HepG2 (cell line): ENCODE data around the gene C9orf43. TPM values are rescaled to one million over a fixed set of nuclear protein-coding genes. Genes with fewer than 3 reads are reported as not detected.
A peak's percentile ranks its signal among the peaks of the same experiment; 100 is the strongest.

Experiments
- ATAC-seq: fragments of 200-7000 bp; cut with Tn5 transposase; 3 replicates; pipeline ENCODE4 v1.9.1; 2020; ENCODE audit warnings: mild to moderate bottlenecking, moderate library complexity
- BruUV-seq: library from RNA; stranded (reverse); fragments of 400-500 nt; replicated peaks from 2 replicates; lab custom pipeline; 2021; lab: Mats Ljungman, UMichigan
- CTCF ChIA-PET: fragments of 300-600 bp; formaldehyde crosslinking; extraction: SDS; loops from one replicate; lab custom pipeline; 2021; ENCODE audit warnings: low total read pairs, inconsistent platforms, low intra/inter-chr PET ratio; lab: Yijun Ruan, JAX
- POLR2A ChIA-PET: fragments of 350-600 bp; sonication (Branson Sonifier 250); formaldehyde crosslinking; loops from one replicate; lab custom pipeline; 2020; ENCODE audit warnings: antibody characterized with exemption, inconsistent platforms; lab: Yijun Ruan, JAX
- DNase-seq: peaks from one replicate; pipeline ENCODE4 v3.0.0-alpha.2; 2015; ENCODE audit warnings: low spot score
- FAIRE-seq: peaks from 3 replicates; lab custom pipeline; 2011; peaks lifted over from hg19 to GRCh38; lab: Jason Lieb, UNC
- H2AFZ ChIP-seq: one replicate; pipeline ENCODE4 v1.6.1; 2011; ENCODE audit warnings: low read length, inconsistent platforms
- H3K27ac ChIP-seq: fragments of 300-600 bp; 3 replicates; pipeline ENCODE4 v1.8.0; 2011; ENCODE audit warnings: mixed run types, mild to moderate bottlenecking, mixed read lengths, low read length, inconsistent platforms; ENCODE audit not compliant: insufficient read depth; ENCODE audit errors: extremely low read length
- H3K27me3 ChIP-seq, 2 experiments: fragments of 200-600 bp in 1 of 2; 2 replicates in 1 of 2; 3 replicates in 1 of 2; pipeline versions ENCODE4 v1.6.0 to v1.8.0; 2011; ENCODE audit warnings: low read length in 2 of 2, mild to moderate bottlenecking in 2 of 2, moderate library complexity in 2 of 2, inconsistent platforms in 1 of 2; ENCODE audit not compliant: insufficient read depth in 2 of 2, control insufficient read depth in 1 of 2
- H3K36me3 ChIP-seq, 2 experiments: fragments of 200-600 bp in 1 of 2; replicated peaks in 1 of 2; 2 replicates in 1 of 2; 3 replicates in 1 of 2; pipeline versions ENCODE4 v1.5.1 to v1.8.0; 2011; ENCODE audit warnings: low read length in 2 of 2, inconsistent platforms in 1 of 2; ENCODE audit not compliant: insufficient read depth in 2 of 2, control insufficient read depth in 1 of 2
- H3K4me1 ChIP-seq: 2 replicates; pipeline ENCODE4 v1.5.1; 2012; ENCODE audit warnings: low read length, inconsistent platforms; ENCODE audit not compliant: insufficient read depth
- H3K4me2 ChIP-seq: 2 replicates; pipeline ENCODE4 v1.6.0; 2011; ENCODE audit warnings: low read depth, low read length, inconsistent platforms
- H3K4me3 ChIP-seq, 3 experiments: fragments of 200-600 bp in 1 of 3; sonication (generic), shearing (Covaris generic) in 1 of 3; replicated peaks in 1 of 3; 2 replicates each; pipeline ENCODE4 v1.5.1; 2011 to 2016; ENCODE audit warnings: low read length in 3 of 3, inconsistent platforms in 2 of 3, low read depth in 2 of 3, mild to moderate bottlenecking in 2 of 3, control low read depth in 1 of 3, mixed read lengths in 1 of 3; ENCODE audit not compliant: insufficient read depth in 1 of 3
- H3K79me2 ChIP-seq: one replicate; pipeline ENCODE4 v1.6.1; 2011; ENCODE audit warnings: low read length, inconsistent platforms; ENCODE audit not compliant: insufficient read depth
- H3K9ac ChIP-seq: 2 replicates; pipeline ENCODE4 v1.6.0; 2011; ENCODE audit warnings: mild to moderate bottlenecking, low read depth, low read length, inconsistent platforms; ENCODE audit not compliant: insufficient read depth
- H3K9me3 ChIP-seq: 2 replicates; pipeline ENCODE4 v1.5.1; 2012; ENCODE audit warnings: mild to moderate bottlenecking, low read length
- H4K20me1 ChIP-seq: 2 replicates; pipeline ENCODE4 v1.6.0; 2011; ENCODE audit warnings: inconsistent platforms, mild to moderate bottlenecking, low read length, moderate library complexity; ENCODE audit not compliant: insufficient read depth
- CBX1 ChIP-seq: IDR thresholded peaks from one replicate; pipeline ENCODE4 v1.6.1; 2016; ENCODE audit warnings: antibody characterized with exemption, low read depth
- CREM ChIP-seq, 2 experiments: sonication (generic) in 1 of 2; formaldehyde crosslinking in 1 of 2; IDR thresholded peaks; 2 replicates each; pipeline versions ENCODE4 v1.4.0 to v1.6.1; 2016 to 2020; ENCODE audit warnings: antibody characterized with exemption in 1 of 2, mild to moderate bottlenecking in 1 of 2, missing genetic modification reagents in 1 of 2
- CSRNP2 ChIP-seq: sonication (generic); formaldehyde crosslinking; conservative IDR thresholded peaks from 2 replicates; pipeline ENCODE4 v1.8.0; 2022; ENCODE audit warnings: low read depth, missing genetic modification reagents
- MXD4 ChIP-seq: IDR thresholded peaks from 2 replicates; pipeline ENCODE4 v1.6.1; 2016; ENCODE audit warnings: mild to moderate bottlenecking, missing biosample characterization, missing genetic modification reagents
- RAD21 ChIP-seq: fragments of 450-650 bp; formaldehyde crosslinking; IDR thresholded peaks from 2 replicates; pipeline ENCODE4 v1.5.0; 2020; ENCODE audit warnings: mild to moderate bottlenecking
- SSRP1 ChIP-seq: IDR thresholded peaks from 2 replicates; pipeline ENCODE4 v1.6.1; 2016; ENCODE audit warnings: control low read depth
- TERF1 ChIP-seq: sonication (generic); formaldehyde crosslinking; IDR thresholded peaks from 2 replicates; pipeline ENCODE4 v1.8.0; 2022; ENCODE audit warnings: mild to moderate bottlenecking, missing genetic modification reagents, moderate library complexity
- ZFP82 ChIP-seq: sonication (generic); formaldehyde crosslinking; IDR thresholded peaks from 2 replicates; pipeline ENCODE4 v1.5.1; 2020; ENCODE audit warnings: mild to moderate bottlenecking, missing genetic modification reagents, borderline replicate concordance
- ZNF263 ChIP-seq: sonication (generic); formaldehyde crosslinking; IDR thresholded peaks from 2 replicates; pipeline ENCODE4 v1.4.0; 2020; ENCODE audit warnings: missing genetic modification reagents
- ZNF550 ChIP-seq: sonication (generic); formaldehyde crosslinking; IDR thresholded peaks from 2 replicates; pipeline ENCODE4 v1.4.0; 2020; ENCODE audit warnings: mild to moderate bottlenecking, missing genetic modification reagents, borderline replicate concordance
- WGBS: methylation state at CpG from one replicate; pipeline ENCODE4 v1.1.6; 2017; ENCODE audit warnings: low lambda C conversion rate; 5-methylcytosine and 5-hydroxymethylcytosine counted together
- in situ Hi-C: cut with HindIII; loops from 2 replicates; pipeline ENCODE4 v1.10.0; 2017; ENCODE audit warnings: low pct_unique_long_range_greater_than_20kb; ENCODE audit not compliant: extremely low pct_ligation_motif_present
- intact Hi-C: fragments of 100-400 bp; cut with micrococcal nuclease; formaldehyde crosslinking; loops from one replicate; pipeline ENCODE4 v1.10.0; 2022; ENCODE audit not compliant: unreplicated experiment
- polyA plus RNA-seq, 8 experiments: library from polyadenylated mRNA; depleted of rRNA in 3 of 8; stranded (reverse) in 7 of 8; unstranded in 1 of 8; fragments of >200 nt; fragmentation: Illumina TruSeq in 4 of 8; extraction: Trizol in 4 of 8; gene quantifications; 2 replicates each; pipeline versions ENCODE4 v1.2.1 to v1.2.3, GENCODE V29; 2011 to 2016; ENCODE audit warnings: low read depth in 4 of 8, missing spikeins in 1 of 8, mixed read lengths in 1 of 8; ENCODE audit not compliant: insufficient read depth in 1 of 8
- total RNA-seq, 5 experiments: library from RNA; depleted of rRNA; stranded (reverse); fragments of >200 nt; fragmentation: Illumina TruSeq; extraction: Trizol; gene quantifications; 2 replicates each; pipeline ENCODE4 v1.2.3, GENCODE V29; 2016; ENCODE audit warnings: low read depth in 1 of 5
- TF ChIP-seq, protein P1 (sequence below): IDR thresholded peaks from 2 replicates; pipeline ENCODE4 v1.6.1; 2016; ENCODE audit warnings: low read depth, borderline replicate concordance
- TF ChIP-seq, protein P2 (sequence below): IDR thresholded peaks from 2 replicates; pipeline ENCODE4 v1.6.1; 2016
- TF ChIP-seq, protein P3 (sequence below): sonication (generic); formaldehyde crosslinking; IDR thresholded peaks from 2 replicates; pipeline ENCODE4 v1.4.0; 2020; ENCODE audit warnings: missing genetic modification reagents
- TF ChIP-seq, protein P4 (sequence below): sonication (generic); formaldehyde crosslinking; IDR thresholded peaks from 2 replicates; pipeline ENCODE4 v1.5.0; 2020; ENCODE audit warnings: missing genetic modification reagents, mild to moderate bottlenecking, borderline replicate concordance

Gene C9orf43
- total and polyA plus RNA-seq, 2 of the 13 experiments (the other 11 are each of a cell fraction or from before 2014, with no cell fraction given): 0.24 to 0.31 TPM

GRCh38 chr9:113370806-113371325, 39.7 kb upstream of the C9orf43 start:
- peaks cover 9% of the 10 kb centered on the region for H3K79me2 ChIP-seq
- 65% methylated on average over 8 of the region's 8 CpGs for WGBS
- in situ Hi-C loops: no loop called here
- peaks cover 4 to 10% of the 10 kb centered on the region in 2 experiments; a peak in 3 of 5 replicates for H3K36me3 ChIP-seq
- no peak for FAIRE-seq
- no peaks in the 10 kb centered on the region for H3K27me3 ChIP-seq
- peaks cover 85% of the 10 kb centered on the region for H3K4me1 ChIP-seq
- ChIA-PET CTCF (no interaction called here), POLR2A (interaction anchor here (1.5 to 1.6 kb wide), 2 partner anchors 24 to 28 kb away, joined by 3 to 5 read pairs; no protein-coding TSS in a partner anchor)
- no peaks in the 10 kb centered on the region for H3K9me3 ChIP-seq
- BruUV-seq: no TSS peak
- intact Hi-C loops: no loop called here
- H3K4me3 ChIP-seq: no peak overlapping the region
- peak; percentile 14; the same call in 2 of the 3 replicates for ATAC-seq
- H3K9ac ChIP-seq: no peak overlapping the region
- no peak overlapping the region for H3K4me2 ChIP-seq
- no peak overlapping the region for H2AFZ ChIP-seq
- H3K27ac ChIP-seq: no peak overlapping the region
- peaks cover 16% of the 10 kb centered on the region for H4K20me1 ChIP-seq
- DNase-seq: no peak
- TF ChIP-seq ZNF550 (CRISPR knock-in tag): no peak
- no peak for TF ChIP-seq TERF1
- TF ChIP-seq, protein P1, sequence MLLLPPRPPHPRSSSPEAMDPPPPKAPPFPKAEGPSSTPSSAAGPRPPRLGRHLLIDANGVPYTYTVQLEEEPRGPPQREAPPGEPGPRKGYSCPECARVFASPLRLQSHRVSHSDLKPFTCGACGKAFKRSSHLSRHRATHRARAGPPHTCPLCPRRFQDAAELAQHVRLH (CRISPR knock-in tag): no peak
- TF ChIP-seq CSRNP2 (CRISPR knock-in tag): no peak
- TF ChIP-seq, protein P2, sequence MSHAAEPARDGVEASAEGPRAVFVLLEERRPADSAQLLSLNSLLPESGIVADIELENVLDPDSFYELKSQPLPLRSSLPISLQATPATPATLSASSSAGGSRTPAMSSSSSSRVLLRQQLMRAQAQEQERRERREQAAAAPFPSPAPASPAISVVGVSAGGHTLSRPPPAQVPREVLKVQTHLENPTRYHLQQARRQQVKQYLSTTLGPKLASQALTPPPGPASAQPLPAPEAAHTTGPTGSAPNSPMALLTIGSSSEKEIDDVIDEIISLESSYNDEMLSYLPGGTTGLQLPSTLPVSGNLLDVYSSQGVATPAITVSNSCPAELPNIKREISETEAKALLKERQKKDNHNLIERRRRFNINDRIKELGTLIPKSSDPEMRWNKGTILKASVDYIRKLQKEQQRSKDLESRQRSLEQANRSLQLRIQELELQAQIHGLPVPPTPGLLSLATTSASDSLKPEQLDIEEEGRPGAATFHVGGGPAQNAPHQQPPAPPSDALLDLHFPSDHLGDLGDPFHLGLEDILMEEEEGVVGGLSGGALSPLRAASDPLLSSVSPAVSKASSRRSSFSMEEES: no peak
- TF ChIP-seq CBX1: no peak
- TF ChIP-seq CREM (IDR thresholded peaks at IDR 0.05): no peak
- TF ChIP-seq CREM (CRISPR knock-in tag; IDR thresholded peaks at IDR 0.05): no peak
- no peak for TF ChIP-seq SSRP1 (CRISPR knock-in tag)
- no peak for TF ChIP-seq ZFP82 (CRISPR knock-in tag)
- no peak for TF ChIP-seq MXD4 (CRISPR knock-in tag)
- TF ChIP-seq ZNF263 (CRISPR knock-in tag): no peak
- TF ChIP-seq, protein P3, sequence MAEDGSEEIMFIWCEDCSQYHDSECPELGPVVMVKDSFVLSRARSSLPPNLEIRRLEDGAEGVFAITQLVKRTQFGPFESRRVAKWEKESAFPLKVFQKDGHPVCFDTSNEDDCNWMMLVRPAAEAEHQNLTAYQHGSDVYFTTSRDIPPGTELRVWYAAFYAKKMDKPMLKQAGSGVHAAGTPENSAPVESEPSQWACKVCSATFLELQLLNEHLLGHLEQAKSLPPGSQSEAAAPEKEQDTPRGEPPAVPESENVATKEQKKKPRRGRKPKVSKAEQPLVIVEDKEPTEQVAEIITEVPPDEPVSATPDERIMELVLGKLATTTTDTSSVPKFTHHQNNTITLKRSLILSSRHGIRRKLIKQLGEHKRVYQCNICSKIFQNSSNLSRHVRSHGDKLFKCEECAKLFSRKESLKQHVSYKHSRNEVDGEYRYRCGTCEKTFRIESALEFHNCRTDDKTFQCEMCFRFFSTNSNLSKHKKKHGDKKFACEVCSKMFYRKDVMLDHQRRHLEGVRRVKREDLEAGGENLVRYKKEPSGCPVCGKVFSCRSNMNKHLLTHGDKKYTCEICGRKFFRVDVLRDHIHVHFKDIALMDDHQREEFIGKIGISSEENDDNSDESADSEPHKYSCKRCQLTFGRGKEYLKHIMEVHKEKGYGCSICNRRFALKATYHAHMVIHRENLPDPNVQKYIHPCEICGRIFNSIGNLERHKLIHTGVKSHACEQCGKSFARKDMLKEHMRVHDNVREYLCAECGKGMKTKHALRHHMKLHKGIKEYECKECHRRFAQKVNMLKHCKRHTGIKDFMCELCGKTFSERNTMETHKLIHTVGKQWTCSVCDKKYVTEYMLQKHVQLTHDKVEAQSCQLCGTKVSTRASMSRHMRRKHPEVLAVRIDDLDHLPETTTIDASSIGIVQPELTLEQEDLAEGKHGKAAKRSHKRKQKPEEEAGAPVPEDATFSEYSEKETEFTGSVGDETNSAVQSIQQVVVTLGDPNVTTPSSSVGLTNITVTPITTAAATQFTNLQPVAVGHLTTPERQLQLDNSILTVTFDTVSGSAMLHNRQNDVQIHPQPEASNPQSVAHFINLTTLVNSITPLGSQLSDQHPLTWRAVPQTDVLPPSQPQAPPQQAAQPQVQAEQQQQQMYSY (CRISPR knock-in tag): no peak
- no peak for TF ChIP-seq RAD21
- TF ChIP-seq, protein P4, sequence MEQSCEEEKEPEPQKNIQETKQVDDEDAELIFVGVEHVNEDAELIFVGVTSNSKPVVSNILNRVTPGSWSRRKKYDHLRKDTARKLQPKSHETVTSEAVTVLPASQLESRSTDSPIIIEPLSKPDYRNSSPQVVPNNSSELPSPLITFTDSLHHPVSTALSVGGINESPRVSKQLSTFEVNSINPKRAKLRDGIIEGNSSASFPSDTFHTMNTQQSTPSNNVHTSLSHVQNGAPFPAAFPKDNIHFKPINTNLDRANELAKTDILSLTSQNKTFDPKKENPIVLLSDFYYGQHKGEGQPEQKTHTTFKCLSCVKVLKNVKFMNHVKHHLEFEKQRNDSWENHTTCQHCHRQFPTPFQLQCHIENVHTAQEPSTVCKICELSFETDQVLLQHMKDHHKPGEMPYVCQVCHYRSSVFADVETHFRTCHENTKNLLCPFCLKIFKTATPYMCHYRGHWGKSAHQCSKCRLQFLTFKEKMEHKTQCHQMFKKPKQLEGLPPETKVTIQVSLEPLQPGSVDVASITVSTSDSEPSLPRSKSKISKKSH (CRISPR knock-in tag): no peak
